Measurements from ENCODE around the gene GRPEL2. TPM values are rescaled to one million over a fixed set of nuclear protein-coding genes. Genes with fewer than 3 reads are reported as not detected.

Gene GRPEL2
- total RNA-seq, 1 experiment from 2014 or later: 48.9 TPM

- Histone ChIP-seq H2AFZ (ENCODE audit: low read depth, low read length, poor library complexity, severe bottlenecking) (no peak overlapping the region), H3K79me2 (ENCODE audit: insufficient read depth, low read length) (no peaks in the 10 kb centered on the region), H3K4me1 (ENCODE audit: control insufficient read depth in 1 of 2, insufficient read depth in 2 of 2, low read length in 2 of 2) (no peaks in the 10 kb centered on the region), H3K4me3 (replicated peaks in 1 of 2; ENCODE audit: low read depth in 1 of 2, low read length in 2 of 2) (no peak overlapping the region), H3K27ac (ENCODE audit: low read depth, low read length) (no peak overlapping the region), H3K9me2 (ENCODE audit: insufficient read depth) (no peaks in the 10 kb centered on the region), H3K9me3 (ENCODE audit: control insufficient read depth in 1 of 2, insufficient read depth in 1 of 2, low read depth in 1 of 2, low read length in 2 of 2) (no peaks in the 10 kb centered on the region), H3K36me3 (ENCODE audit: control insufficient read depth in 1 of 2, insufficient read depth in 2 of 2, low read length in 2 of 2) (no peaks in the 10 kb centered on the region), H3K4me2 (ENCODE audit: low read length) (no peak overlapping the region), H4K20me1 (ENCODE audit: insufficient read depth) (no peaks in the 10 kb centered on the region), H3K9ac (ENCODE audit: low read length) (no peak overlapping the region), H3K27me3 (ENCODE audit: insufficient read depth, low read length) (no peaks in the 10 kb centered on the region)
- BruUV-seq (replicated peaks): no TSS peak
- RAD21 ChIA-PET (ENCODE audit: low non-redundant PET in 1 of 2, low total read pairs in 2 of 2, uncharacterized antibody in 2 of 2, unreplicated experiment in 2 of 2): no interaction called here
- intact Hi-C loops (cut with micrococcal nuclease): no loop called here
- POLR2A ChIA-PET: no interaction called here
- DNase-seq (ENCODE audit: low read depth, low spot score) (no peak), ATAC-seq (no peak)
- CTCF ChIA-PET: interaction anchor here (1.0 kb wide), 1 partner anchor 218 kb away, joined by 3 read pairs; no protein-coding TSS in a partner anchor
- TF ChIP-seq YY1 (IDR thresholded peaks at IDR 0.05; ENCODE audit: extremely low read depth, insufficient replicate concordance, low read depth, low read length): no peak
- TF ChIP-seq ATF3 (IDR thresholded peaks at IDR 0.05): no peak
- TF ChIP-seq ZNF274 (IDR thresholded peaks at IDR 0.05; ENCODE audit: low read depth, low read length): no peak
- no peak for TF ChIP-seq SP1 (IDR thresholded peaks at IDR 0.05; ENCODE audit: low read depth)
- TF ChIP-seq ZBTB33 (IDR thresholded peaks at IDR 0.05; ENCODE audit: extremely low read depth, insufficient replicate concordance, low read length): no peak
- TF ChIP-seq ELF1 (IDR thresholded peaks at IDR 0.05; ENCODE audit: borderline replicate concordance, low read depth): no peak
- TF ChIP-seq EZH2 (IDR thresholded peaks at IDR 0.05): no peak
- TF ChIP-seq MAX (IDR thresholded peaks at IDR 0.05): no peak
- no peak for TF ChIP-seq EZH2phosphoT487 (IDR thresholded peaks at IDR 0.05; ENCODE audit: borderline replicate concordance)
- TF ChIP-seq POLR2AphosphoS5 (IDR thresholded peaks at IDR 0.05; ENCODE audit: low read depth, low read length): no peak
- TF ChIP-seq EGR1 (IDR thresholded peaks at IDR 0.05; ENCODE audit: low read depth): no peak
- no peak for TF ChIP-seq CBX3 (IDR thresholded peaks at IDR 0.05; ENCODE audit: low read depth)
- TF ChIP-seq JUND (IDR thresholded peaks at IDR 0.05): no peak
- no peak for TF ChIP-seq SRF (IDR thresholded peaks at IDR 0.05; ENCODE audit: low read depth)
- TF ChIP-seq TCF7L2 (IDR thresholded peaks at IDR 0.05; ENCODE audit: borderline replicate concordance, extremely low read depth, insufficient read depth, insufficient read length): no peak
- TF ChIP-seq REST (IDR thresholded peaks at IDR 0.05; ENCODE audit: low read depth): no peak
- no peak for TF ChIP-seq POLR2A (IDR thresholded peaks at IDR 0.05; ENCODE audit: borderline replicate concordance, extremely low read depth, insufficient read depth, insufficient read length)
- no peak for TF ChIP-seq CEBPB (IDR thresholded peaks at IDR 0.05; ENCODE audit: low read depth)
Measured at GRCh38 chr5:149401051-149401450, 55.8 kb downstream of the GRPEL2 start.
